ENCODE measurements around the gene LRSAM1. TPM values are rescaled to one million over a fixed set of nuclear protein-coding genes. Genes with fewer than 3 reads are reported as not detected.

Gene LRSAM1
- total and polyA plus RNA-seq, 4 donors = 6.6 to 9.7 (median 7.1) TPM

DNA sequence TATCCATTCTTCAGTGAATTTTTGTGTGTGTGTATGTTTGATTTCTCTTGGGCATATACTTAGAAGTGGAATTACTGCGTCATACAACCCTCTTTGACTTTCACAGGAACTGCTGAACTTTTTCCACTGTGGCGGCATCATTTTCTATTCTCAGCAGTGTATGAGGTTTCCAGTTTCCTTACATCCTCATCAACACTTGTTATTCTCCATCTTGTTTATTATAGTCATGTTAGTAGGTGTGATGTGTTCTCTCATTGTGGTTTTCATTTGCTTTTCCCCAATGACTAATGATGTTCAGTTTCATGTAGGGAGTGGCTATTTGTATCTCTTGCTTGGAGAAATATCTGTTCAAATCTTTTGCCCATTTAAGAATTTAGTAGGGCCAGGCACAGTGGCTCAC lies 24.6 kb upstream of the LRSAM1 start:
- no peak for DNase-seq (ENCODE audit: low spot score)
- no peak overlapping the region for H3K9ac ChIP-seq (ENCODE audit: low read depth in 1 of 2, low read length in 2 of 2)
- no peaks in the 10 kb centered on the region for H3K27me3 ChIP-seq (ENCODE audit: control insufficient read depth in 4 of 4, insufficient read depth in 4 of 4, low read length in 3 of 4)
- H3K36me3 ChIP-seq (ENCODE audit: control insufficient read depth in 4 of 4, insufficient read depth in 3 of 4, low read depth in 1 of 4, low read length in 3 of 4) = peaks cover 4 to 12% (median 9%) of the 10 kb centered on the region in 4 donors
- H3K4me1 ChIP-seq (ENCODE audit: control insufficient read depth in 4 of 4, insufficient read depth in 4 of 4, low read length in 3 of 4) = peaks cover 5 to 36% (median 30%) of the 10 kb centered on the region in 4 donors
- 92% methylated on average over 2 of the region's 2 CpGs for WGBS
- no peak overlapping the region for H3K27ac ChIP-seq (ENCODE audit: low read depth in 1 of 2, low read length in 2 of 2)
- no peaks in the 10 kb centered on the region for H3K9me3 ChIP-seq (ENCODE audit: control insufficient read depth in 4 of 4, low read length in 3 of 4)
- no peak overlapping the region for H3K4me3 ChIP-seq (ENCODE audit: low read depth in 1 of 3, low read length in 3 of 3)
- TF ChIP-seq HNF4G (IDR thresholded peaks at IDR 0.05) (no peak), TAF1 (conservative IDR thresholded peaks at IDR 0.05) (no peak)

DNA sequence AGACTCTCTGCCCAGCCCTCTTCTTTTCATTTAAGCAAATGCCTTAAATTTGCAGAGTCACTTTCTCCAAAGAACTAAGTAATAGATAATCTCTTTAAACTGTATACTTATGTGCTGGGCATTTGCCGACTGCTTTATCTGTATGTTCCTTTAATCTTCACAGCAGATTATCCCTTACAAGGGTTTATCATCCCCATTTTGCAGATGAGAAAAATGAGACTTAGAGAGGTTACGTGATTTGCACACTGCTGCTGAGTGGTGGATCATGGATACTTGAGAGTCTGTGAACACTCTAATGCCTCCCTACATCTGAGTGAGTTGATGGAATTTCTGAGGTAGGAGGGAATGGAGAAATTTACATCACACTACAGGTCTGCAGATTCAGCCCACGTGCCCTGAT lies 23.0 kb upstream of the LRSAM1 start:
- peaks cover 4 to 16% (median 12%) of the 10 kb centered on the region in 4 donors for H3K36me3 ChIP-seq (ENCODE audit: control insufficient read depth in 4 of 4, insufficient read depth in 3 of 4, low read depth in 1 of 4, low read length in 3 of 4)
- WGBS = 93% methylated on average over 3 of the region's 3 CpGs
- no peaks in the 10 kb centered on the region for H3K27me3 ChIP-seq (ENCODE audit: control insufficient read depth in 4 of 4, insufficient read depth in 4 of 4, low read length in 3 of 4)
- no peak overlapping the region for H3K27ac ChIP-seq (ENCODE audit: low read depth in 1 of 2, low read length in 2 of 2)
- TF ChIP-seq HNF4G (IDR thresholded peaks at IDR 0.05) = no peak
- no peak for TF ChIP-seq SP1 (IDR thresholded peaks at IDR 0.05)
- H3K9me3 ChIP-seq (ENCODE audit: control insufficient read depth in 4 of 4, low read length in 3 of 4) = no peaks in the 10 kb centered on the region
- no peak for DNase-seq (ENCODE audit: low spot score)
- H3K9ac ChIP-seq (ENCODE audit: low read depth in 1 of 2, low read length in 2 of 2) = no peak overlapping the region
- peaks cover 0 to 21% (median 14%) of the 10 kb centered on the region in 4 donors for H3K4me1 ChIP-seq (ENCODE audit: control insufficient read depth in 4 of 4, insufficient read depth in 4 of 4, low read length in 3 of 4)
- no peak overlapping the region for H3K4me3 ChIP-seq (ENCODE audit: low read depth in 1 of 3, low read length in 3 of 3)

GRCh38 chr9:127430415-127430814 lies 20.9 kb upstream of the LRSAM1 start:
- WGBS = 96% methylated on average over 8 of the region's 8 CpGs

More at GRCh38 chr9:127430415-127430814, 20.9 kb upstream of the LRSAM1 start:
- H3K27ac ChIP-seq (ENCODE audit: low read depth in 1 of 2, low read length in 2 of 2) = no peak overlapping the region
- DNase-seq (ENCODE audit: low spot score) = no peak
- no peak overlapping the region for H3K9ac ChIP-seq (ENCODE audit: low read depth in 1 of 2, low read length in 2 of 2)
- H3K4me1 ChIP-seq (ENCODE audit: control insufficient read depth in 4 of 4, insufficient read depth in 4 of 4, low read length in 3 of 4) = peaks cover 0 to 7% (median 5%) of the 10 kb centered on the region in 4 donors
- no peaks in the 10 kb centered on the region for H3K9me3 ChIP-seq (ENCODE audit: control insufficient read depth in 4 of 4, low read length in 3 of 4)
- no peaks in the 10 kb centered on the region for H3K27me3 ChIP-seq (ENCODE audit: control insufficient read depth in 4 of 4, insufficient read depth in 4 of 4, low read length in 3 of 4)
- H3K36me3 ChIP-seq (ENCODE audit: control insufficient read depth in 4 of 4, insufficient read depth in 3 of 4, low read depth in 1 of 4, low read length in 3 of 4) = peaks cover 13 to 32% (median 24%) of the 10 kb centered on the region in 4 donors
- TF ChIP-seq NR2F2 (IDR thresholded peaks at IDR 0.05) (no peak), HNF4G (IDR thresholded peaks at IDR 0.05) (no peak), YY1 (IDR thresholded peaks at IDR 0.05) (no peak), GABPA (IDR thresholded peaks at IDR 0.05 in 1 of 2, conservative IDR thresholded peaks at IDR 0.05 in 1 of 2) (no peak), FOXA2 (IDR thresholded peaks at IDR 0.05) (no peak), JUND (IDR thresholded peaks at IDR 0.05) (no peak), EGR1 (IDR thresholded peaks at IDR 0.05; ENCODE audit: low read depth in 2 of 2) (no peak), SP1 (IDR thresholded peaks at IDR 0.05) (no peak), TAF1 (conservative IDR thresholded peaks at IDR 0.05) (no peak), RAD21 (IDR thresholded peaks at IDR 0.05) (no peak), RXRA (IDR thresholded peaks at IDR 0.05) (no peak)
- TF ChIP-seq, protein P1, sequence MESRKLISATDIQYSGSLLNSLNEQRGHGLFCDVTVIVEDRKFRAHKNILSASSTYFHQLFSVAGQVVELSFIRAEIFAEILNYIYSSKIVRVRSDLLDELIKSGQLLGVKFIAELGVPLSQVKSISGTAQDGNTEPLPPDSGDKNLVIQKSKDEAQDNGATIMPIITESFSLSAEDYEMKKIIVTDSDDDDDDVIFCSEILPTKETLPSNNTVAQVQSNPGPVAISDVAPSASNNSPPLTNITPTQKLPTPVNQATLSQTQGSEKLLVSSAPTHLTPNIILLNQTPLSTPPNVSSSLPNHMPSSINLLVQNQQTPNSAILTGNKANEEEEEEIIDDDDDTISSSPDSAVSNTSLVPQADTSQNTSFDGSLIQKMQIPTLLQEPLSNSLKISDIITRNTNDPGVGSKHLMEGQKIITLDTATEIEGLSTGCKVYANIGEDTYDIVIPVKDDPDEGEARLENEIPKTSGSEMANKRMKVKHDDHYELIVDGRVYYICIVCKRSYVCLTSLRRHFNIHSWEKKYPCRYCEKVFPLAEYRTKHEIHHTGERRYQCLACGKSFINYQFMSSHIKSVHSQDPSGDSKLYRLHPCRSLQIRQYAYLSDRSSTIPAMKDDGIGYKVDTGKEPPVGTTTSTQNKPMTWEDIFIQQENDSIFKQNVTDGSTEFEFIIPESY (IDR thresholded peaks at IDR 0.05) = no peak
- TF ChIP-seq, protein P2, sequence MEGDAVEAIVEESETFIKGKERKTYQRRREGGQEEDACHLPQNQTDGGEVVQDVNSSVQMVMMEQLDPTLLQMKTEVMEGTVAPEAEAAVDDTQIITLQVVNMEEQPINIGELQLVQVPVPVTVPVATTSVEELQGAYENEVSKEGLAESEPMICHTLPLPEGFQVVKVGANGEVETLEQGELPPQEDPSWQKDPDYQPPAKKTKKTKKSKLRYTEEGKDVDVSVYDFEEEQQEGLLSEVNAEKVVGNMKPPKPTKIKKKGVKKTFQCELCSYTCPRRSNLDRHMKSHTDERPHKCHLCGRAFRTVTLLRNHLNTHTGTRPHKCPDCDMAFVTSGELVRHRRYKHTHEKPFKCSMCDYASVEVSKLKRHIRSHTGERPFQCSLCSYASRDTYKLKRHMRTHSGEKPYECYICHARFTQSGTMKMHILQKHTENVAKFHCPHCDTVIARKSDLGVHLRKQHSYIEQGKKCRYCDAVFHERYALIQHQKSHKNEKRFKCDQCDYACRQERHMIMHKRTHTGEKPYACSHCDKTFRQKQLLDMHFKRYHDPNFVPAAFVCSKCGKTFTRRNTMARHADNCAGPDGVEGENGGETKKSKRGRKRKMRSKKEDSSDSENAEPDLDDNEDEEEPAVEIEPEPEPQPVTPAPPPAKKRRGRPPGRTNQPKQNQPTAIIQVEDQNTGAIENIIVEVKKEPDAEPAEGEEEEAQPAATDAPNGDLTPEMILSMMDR (IDR thresholded peaks at IDR 0.05; ENCODE audit: low read depth, low read length, missing input control) = no peak
- H3K4me3 ChIP-seq (ENCODE audit: low read depth in 1 of 3, low read length in 3 of 3) = no peak overlapping the region

Data from liver (tissue), 9 donors.